Measurements from ENCODE around the gene GBF1. TPM values are rescaled to one million over a fixed set of nuclear protein-coding genes. Genes with fewer than 3 reads are reported as not detected.
A peak's percentile ranks its signal among the peaks of the same experiment; 100 is the strongest.

GBF1 gene
- total and polyA plus RNA-seq, 2 of the 13 experiments (the other 11 are each of a cell fraction or from before 2014, with no cell fraction given): 17.1 to 21.9 TPM

DNA sequence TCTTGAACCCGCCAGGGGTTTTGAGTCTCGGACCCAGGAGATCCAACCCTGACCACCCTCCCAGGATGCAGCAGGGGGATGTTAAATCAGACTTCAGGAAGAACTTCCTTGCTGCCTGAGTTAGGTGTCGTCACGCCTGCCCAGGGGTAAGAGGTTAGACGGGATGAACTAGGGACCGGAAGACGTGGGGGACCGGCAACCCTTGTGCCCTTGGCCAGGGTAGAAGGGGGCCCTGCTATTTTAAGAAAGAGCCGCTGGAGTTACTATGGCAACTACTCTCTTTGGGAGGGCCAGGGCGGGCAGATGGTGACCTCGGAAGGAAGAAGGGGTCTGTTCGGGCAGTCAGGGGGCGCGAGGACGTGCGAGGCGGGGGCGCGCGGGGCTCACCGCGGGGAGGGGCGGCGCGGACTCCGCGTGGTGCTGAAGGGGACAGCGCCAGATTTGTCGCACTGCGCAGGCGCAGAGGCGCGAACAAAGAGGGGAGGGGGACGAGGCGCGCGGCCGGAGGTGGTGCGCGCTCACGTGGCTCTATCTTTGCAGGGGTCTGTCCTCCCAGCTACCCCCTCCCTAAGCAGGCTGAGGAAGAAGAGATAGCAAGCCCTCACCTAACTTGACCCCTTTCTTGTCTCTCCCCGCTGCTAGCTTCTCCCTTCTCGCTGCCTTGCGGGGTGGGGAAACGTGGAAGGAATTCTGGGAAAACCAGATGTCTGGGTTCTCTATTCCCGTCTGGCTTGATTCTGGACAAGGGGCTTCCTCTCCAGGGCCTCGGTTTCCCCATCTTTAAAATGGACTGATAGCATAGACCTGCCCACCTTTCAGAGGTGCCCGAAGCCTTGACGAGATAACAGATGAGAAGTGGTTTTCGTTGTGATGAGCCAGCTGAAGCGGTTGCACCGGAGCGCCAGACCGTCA lies 174.2 kb downstream of the GBF1 start (continued):
- TF ChIP-seq ZHX2 (IDR thresholded peaks at IDR 0.05; ENCODE audit: low read depth) (no peak), ZHX2 (CRISPR knock-in tag; IDR thresholded peaks at IDR 0.05; ENCODE audit: borderline replicate concordance) (peak; percentile 61; the same call in 1 of the 2 replicates), CEBPG (CRISPR knock-in tag; IDR thresholded peaks at IDR 0.05) (no peak), JUNB (CRISPR knock-in tag; IDR thresholded peaks at IDR 0.05; ENCODE audit: borderline replicate concordance) (no peak), ZNF816 (CRISPR knock-in tag; IDR thresholded peaks at IDR 0.05; ENCODE audit: borderline replicate concordance) (0 out of 2 replicates have a peak, but pooled peaks have one; percentile 73), HNRNPK (IDR thresholded peaks at IDR 0.05; ENCODE audit: low read depth, low read length, poor library complexity, severe bottlenecking) (no peak), DBP (CRISPR knock-in tag; IDR thresholded peaks at IDR 0.05; ENCODE audit: not compliant biosample characterization) (no peak), ZNF329 (CRISPR knock-in tag; IDR thresholded peaks at IDR 0.05; ENCODE audit: low read depth) (no peak), PHF20 (CRISPR knock-in tag; IDR thresholded peaks at IDR 0.05) (0 out of 2 replicates have a peak, but pooled peaks have one; percentile 26), HMG20A (CRISPR knock-in tag; IDR thresholded peaks at IDR 0.05; ENCODE audit: borderline replicate concordance) (no peak), ZBED4 (CRISPR knock-in tag; IDR thresholded peaks at IDR 0.05; ENCODE audit: borderline replicate concordance) (no peak), ZNF577 (CRISPR knock-in tag; IDR thresholded peaks at IDR 0.05; ENCODE audit: borderline replicate concordance, low read depth) (no peak), RFXAP (CRISPR knock-in tag; IDR thresholded peaks at IDR 0.05; ENCODE audit: borderline replicate concordance) (0 out of 2 replicates have a peak, but pooled peaks have one; percentile 54)
- TF ChIP-seq, protein P1, sequence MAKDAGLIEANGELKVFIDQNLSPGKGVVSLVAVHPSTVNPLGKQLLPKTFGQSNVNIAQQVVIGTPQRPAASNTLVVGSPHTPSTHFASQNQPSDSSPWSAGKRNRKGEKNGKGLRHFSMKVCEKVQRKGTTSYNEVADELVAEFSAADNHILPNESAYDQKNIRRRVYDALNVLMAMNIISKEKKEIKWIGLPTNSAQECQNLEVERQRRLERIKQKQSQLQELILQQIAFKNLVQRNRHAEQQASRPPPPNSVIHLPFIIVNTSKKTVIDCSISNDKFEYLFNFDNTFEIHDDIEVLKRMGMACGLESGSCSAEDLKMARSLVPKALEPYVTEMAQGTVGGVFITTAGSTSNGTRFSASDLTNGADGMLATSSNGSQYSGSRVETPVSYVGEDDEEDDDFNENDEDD (CRISPR knock-in tag; IDR thresholded peaks at IDR 0.05; ENCODE audit: borderline replicate concordance): 0 out of 2 replicates have a peak, but pooled peaks have one; percentile 16
